ENCODE measurements around the gene STAP2.

Gene STAP2

GRCh38 chr19:4366666-4367335, 28.2 kb upstream of the STAP2 start:
- Histone ChIP-seq H3K4me3 (ENCODE audit: low read length) (no peak overlapping the region), H3K9me3 (ENCODE audit: low read length) (no peaks in the 10 kb centered on the region), H3K36me3 (ENCODE audit: insufficient read depth, low read length) (peaks cover 39% of the 10 kb centered on the region), H2AFZ (ENCODE audit: low read depth, low read length) (no peak overlapping the region), H3K4me1 (ENCODE audit: insufficient read depth, low read length) (peaks cover 12% of the 10 kb centered on the region), H3K27me3 (ENCODE audit: insufficient read depth, low read length) (no peaks in the 10 kb centered on the region)

- Histone ChIP-seq H3K9me3 (ENCODE audit: low read length) (no peaks in the 10 kb centered on the region), H3K27me3 (ENCODE audit: insufficient read depth, low read length) (no peaks in the 10 kb centered on the region), H2AFZ (ENCODE audit: low read depth, low read length) (no peak overlapping the region), H3K4me3 (ENCODE audit: low read length) (no peak overlapping the region), H3K4me1 (ENCODE audit: insufficient read depth, low read length) (peaks cover 12% of the 10 kb centered on the region), H3K36me3 (ENCODE audit: insufficient read depth, low read length) (peaks cover 41% of the 10 kb centered on the region)
Observed at GRCh38 chr19:4365791-4366665, 27.4 kb upstream of the STAP2 start.

GRCh38 chr19:4365341-4365740, 26.7 kb upstream of the STAP2 start:
- Histone ChIP-seq H3K4me3 (ENCODE audit: low read length) (no peak overlapping the region), H2AFZ (ENCODE audit: low read depth, low read length) (no peak overlapping the region)

GRCh38 chr19:4363571-4364304, 25.1 kb upstream of the STAP2 start:
- Histone ChIP-seq H3K4me1 (ENCODE audit: insufficient read depth, low read length) (no peaks in the 10 kb centered on the region), H2AFZ (ENCODE audit: low read depth, low read length) (no peak overlapping the region), H3K36me3 (ENCODE audit: insufficient read depth, low read length) (peaks cover 54% of the 10 kb centered on the region), H3K4me3 (ENCODE audit: low read length) (no peak overlapping the region), H3K9me3 (ENCODE audit: low read length) (no peaks in the 10 kb centered on the region), H3K27me3 (ENCODE audit: insufficient read depth, low read length) (no peaks in the 10 kb centered on the region)

More at GRCh38 chr19:4365341-4365740, 26.7 kb upstream of the STAP2 start:
- Histone ChIP-seq H3K9me3 (ENCODE audit: low read length) (no peaks in the 10 kb centered on the region), H3K27me3 (ENCODE audit: insufficient read depth, low read length) (no peaks in the 10 kb centered on the region), H3K36me3 (ENCODE audit: insufficient read depth, low read length) (peaks cover 47% of the 10 kb centered on the region), H3K4me1 (ENCODE audit: insufficient read depth, low read length) (peaks cover 12% of the 10 kb centered on the region)

GRCh38 chr19:4362831-4363545, 24.4 kb upstream of the STAP2 start:
- Histone ChIP-seq H3K4me1 (ENCODE audit: insufficient read depth, low read length) (no peaks in the 10 kb centered on the region), H3K36me3 (ENCODE audit: insufficient read depth, low read length) (peaks cover 59% of the 10 kb centered on the region)

GRCh38 chr19:4362101-4362828, 23.6 kb upstream of the STAP2 start:
- no peaks in the 10 kb centered on the region for H3K9me3 ChIP-seq (ENCODE audit: low read length)
- peaks cover 65% of the 10 kb centered on the region for H3K36me3 ChIP-seq (ENCODE audit: insufficient read depth, low read length)
- no peak overlapping the region for H3K4me3 ChIP-seq (ENCODE audit: low read length)
- no peaks in the 10 kb centered on the region for H3K27me3 ChIP-seq (ENCODE audit: insufficient read depth, low read length)
- H3K4me1 ChIP-seq (ENCODE audit: insufficient read depth, low read length), result no peaks in the 10 kb centered on the region
- H2AFZ ChIP-seq (ENCODE audit: low read depth, low read length), result no peak overlapping the region

More at GRCh38 chr19:4362831-4363545, 24.4 kb upstream of the STAP2 start:
- Histone ChIP-seq H3K9me3 (ENCODE audit: low read length) (no peaks in the 10 kb centered on the region), H2AFZ (ENCODE audit: low read depth, low read length) (no peak overlapping the region), H3K4me3 (ENCODE audit: low read length) (no peak overlapping the region), H3K27me3 (ENCODE audit: insufficient read depth, low read length) (no peaks in the 10 kb centered on the region)

- no peak overlapping the region for H3K4me3 ChIP-seq (ENCODE audit: low read length)
- no peaks in the 10 kb centered on the region for H3K27me3 ChIP-seq (ENCODE audit: insufficient read depth, low read length)
- H3K4me1 ChIP-seq (ENCODE audit: insufficient read depth, low read length), result no peaks in the 10 kb centered on the region
- H2AFZ ChIP-seq (ENCODE audit: low read depth, low read length), result no peak overlapping the region
- peaks cover 69% of the 10 kb centered on the region for H3K36me3 ChIP-seq (ENCODE audit: insufficient read depth, low read length)
- H3K9me3 ChIP-seq (ENCODE audit: low read length), result no peaks in the 10 kb centered on the region
Observed at GRCh38 chr19:4361152-4362046, 22.8 kb upstream of the STAP2 start.

GRCh38 chr19:4360641-4361151, 22.1 kb upstream of the STAP2 start:
- H3K4me3 ChIP-seq (ENCODE audit: low read length), result no peak overlapping the region
- H3K36me3 ChIP-seq (ENCODE audit: insufficient read depth, low read length), result peaks cover 64% of the 10 kb centered on the region
- no peak overlapping the region for H2AFZ ChIP-seq (ENCODE audit: low read depth, low read length)
- H3K9me3 ChIP-seq (ENCODE audit: low read length), result no peaks in the 10 kb centered on the region
- no peaks in the 10 kb centered on the region for H3K4me1 ChIP-seq (ENCODE audit: insufficient read depth, low read length)
- no peaks in the 10 kb centered on the region for H3K27me3 ChIP-seq (ENCODE audit: insufficient read depth, low read length)

GRCh38 chr19:4360081-4360569, 21.5 kb upstream of the STAP2 start:
- Histone ChIP-seq H3K36me3 (ENCODE audit: insufficient read depth, low read length) (peaks cover 59% of the 10 kb centered on the region), H3K27me3 (ENCODE audit: insufficient read depth, low read length) (no peaks in the 10 kb centered on the region), H3K4me3 (ENCODE audit: low read length) (no peak overlapping the region), H2AFZ (ENCODE audit: low read depth, low read length) (no peak overlapping the region), H3K4me1 (ENCODE audit: insufficient read depth, low read length) (no peaks in the 10 kb centered on the region), H3K9me3 (ENCODE audit: low read length) (no peaks in the 10 kb centered on the region)

GRCh38 chr19:4359627-4360000, 21.0 kb upstream of the STAP2 start:
- Histone ChIP-seq H3K36me3 (ENCODE audit: insufficient read depth, low read length) (peaks cover 61% of the 10 kb centered on the region), H3K4me3 (ENCODE audit: low read length) (no peak overlapping the region), H3K27me3 (ENCODE audit: insufficient read depth, low read length) (no peaks in the 10 kb centered on the region), H3K9me3 (ENCODE audit: low read length) (no peaks in the 10 kb centered on the region), H3K4me1 (ENCODE audit: insufficient read depth, low read length) (no peaks in the 10 kb centered on the region), H2AFZ (ENCODE audit: low read depth, low read length) (no peak overlapping the region)

Data from neuron (in vitro differentiated cells).